GM12878 (cell line): Measurements from ENCODE around the gene RNF112. TPM values are rescaled to one million over a fixed set of nuclear protein-coding genes. Genes with fewer than 3 reads are reported as not detected.

ENCODE experiments used
- ATAC-seq: fragments of 200-7000 bp; cut with Tn5 transposase; 3 replicates; pipeline ENCODE4 v1.9.1; 2020; ENCODE audit warnings: mild to moderate bottlenecking, moderate library complexity
- BruUV-seq: library from RNA; stranded (reverse); fragments of 400-500 nt; replicated peaks from 2 replicates; lab custom pipeline; 2021; lab: Mats Ljungman, UMichigan
- CTCF ChIA-PET: fragments of 300-600 bp; sonication (Branson Sonifier 250); formaldehyde crosslinking; extraction: SDS; loops from one replicate; lab custom pipeline; 2021; ENCODE audit warnings: inconsistent platforms; lab: Yijun Ruan, JAX
- POLR2A ChIA-PET: fragments of 350-600 bp; formaldehyde crosslinking; extraction: SDS; loops from one replicate; lab custom pipeline; 2021; ENCODE audit warnings: inconsistent platforms; lab: Charles Lee
- RAD21 ChIA-PET: fragments of 300-600 bp; sonication (Branson Sonifier 250); formaldehyde crosslinking; loops from one replicate; lab custom pipeline; 2023; ENCODE audit warnings: antibody characterized with exemption; ENCODE audit not compliant: unreplicated experiment; lab: Charles Lee
- SMC1A ChIA-PET: fragments of 300-600 bp; sonication (Branson Sonifier 250); formaldehyde crosslinking; loops from one replicate; lab custom pipeline; 2023; ENCODE audit not compliant: unreplicated experiment, uncharacterized antibody; lab: Charles Lee
- DNase-seq: peaks from one replicate; pipeline ENCODE4 v3.0.0-alpha.2; 2011; ENCODE audit warnings: low read depth, low spot score
- FAIRE-seq: peaks from 3 replicates; lab custom pipeline; 2011; peaks lifted over from hg19 to GRCh38; lab: Jason Lieb, UNC
- H2AFZ ChIP-seq: 2 replicates; pipeline ENCODE4 v1.6.0; 2011; ENCODE audit warnings: low read depth, low read length, control low read depth; ENCODE audit not compliant: control insufficient read depth
- H3K27ac ChIP-seq: 2 replicates; pipeline ENCODE4 v1.5.1; 2011; ENCODE audit warnings: control low read depth; ENCODE audit not compliant: control insufficient read depth, insufficient read depth
- H3K27me3 ChIP-seq, 2 experiments: replicated peaks in 1 of 2; 2 replicates each; pipeline versions ENCODE4 v1.6.0 to v1.6.1; 2011; ENCODE audit warnings: low read length in 1 of 2; ENCODE audit not compliant: control insufficient read depth in 2 of 2, insufficient read depth in 2 of 2
- H3K36me3 ChIP-seq, 2 experiments: 2 replicates each; pipeline ENCODE4 v1.5.1; 2011; ENCODE audit warnings: low read length in 1 of 2; ENCODE audit not compliant: control insufficient read depth in 2 of 2, insufficient read depth in 2 of 2
- H3K4me1 ChIP-seq: 2 replicates; pipeline ENCODE4 v1.6.1; 2011; ENCODE audit warnings: mild to moderate bottlenecking, low read length, moderate library complexity, mixed read lengths; ENCODE audit not compliant: control insufficient read depth, insufficient read depth
- H3K4me2 ChIP-seq: 2 replicates; pipeline ENCODE4 v1.6.0; 2011; ENCODE audit warnings: control low read depth; ENCODE audit not compliant: control insufficient read depth, insufficient read depth
- H3K4me3 ChIP-seq: fragments of 200-600 bp; sonication (generic); 2 replicates; pipeline ENCODE4 v1.5.1; 2016
- H3K79me2 ChIP-seq: 2 replicates; pipeline ENCODE4 v1.6.0; 2011; ENCODE audit warnings: low read length; ENCODE audit not compliant: control insufficient read depth, insufficient read depth
- H3K9ac ChIP-seq: 2 replicates; pipeline ENCODE4 v1.8.0; 2011; ENCODE audit warnings: low read length, control low read depth, mixed read lengths; ENCODE audit not compliant: control insufficient read depth, insufficient read depth
- H3K9me3 ChIP-seq: replicated peaks from 3 replicates; pipeline ENCODE4 v1.5.1; 2011; ENCODE audit warnings: mild to moderate bottlenecking, low read length; ENCODE audit not compliant: control insufficient read depth, insufficient read depth
- H4K20me1 ChIP-seq: 2 replicates; pipeline ENCODE4 v1.6.0; 2011; ENCODE audit not compliant: control insufficient read depth, insufficient read depth
- ATF7 ChIP-seq: fragments of 450-650 bp; IDR thresholded peaks from 2 replicates; pipeline ENCODE4 v1.6.1; 2016; ENCODE audit warnings: low read depth, mild to moderate bottlenecking
- BACH1 ChIP-seq: fragments of 450-650 bp; IDR thresholded peaks from 2 replicates; pipeline ENCODE4 v1.6.1; 2017; ENCODE audit warnings: mild to moderate bottlenecking, borderline replicate concordance
- HDAC2 ChIP-seq: fragments of 200-600 bp; sonication (generic); IDR thresholded peaks from 2 replicates; pipeline ENCODE4 v1.6.1; 2017
- MEF2A ChIP-seq: IDR thresholded peaks from 2 replicates; pipeline ENCODE4 v1.6.1; 2011; ENCODE audit warnings: low read depth, mild to moderate bottlenecking, low read length, moderate library complexity; ENCODE audit not compliant: insufficient read depth
- NFYA ChIP-seq: IDR thresholded peaks from 2 replicates; pipeline ENCODE4 v1.6.1; 2011; ENCODE audit warnings: low read depth, mild to moderate bottlenecking, low read length, improper control_type of control experiment, borderline replicate concordance
- NR2F1 ChIP-seq: fragments of 450-650 bp; conservative IDR thresholded peaks from 2 replicates; pipeline ENCODE4 v1.6.1; 2017; ENCODE audit warnings: mild to moderate bottlenecking
- NRF1 ChIP-seq: conservative IDR thresholded peaks from 2 replicates; pipeline ENCODE4 v1.6.1; 2011; ENCODE audit warnings: mild to moderate bottlenecking, low read depth, low read length, improper control_type of control experiment
- RAD21 ChIP-seq: IDR thresholded peaks from 2 replicates; pipeline ENCODE4 v1.6.1; 2011; ENCODE audit warnings: mild to moderate bottlenecking, low read depth, low read length, moderate library complexity; ENCODE audit not compliant: insufficient read depth
- STAT3 ChIP-seq: IDR thresholded peaks from 2 replicates; pipeline ENCODE4 v1.6.1; 2011; ENCODE audit warnings: low read depth, low read length, improper control_type of control experiment
- WGBS: methylation state at CpG from one replicate; pipeline ENCODE4 v1.1.6; 2016; ENCODE audit warnings: low lambda C conversion rate; ENCODE audit not compliant: insufficient replicate concordance, insufficient coverage; ENCODE audit errors: missing lambda C conversion rate; 5-methylcytosine and 5-hydroxymethylcytosine counted together
- in situ Hi-C: fragments of 300-500 bp; cut with MboI; formaldehyde crosslinking; loops from 9 replicates; pipeline ENCODE4 v1.14.3; 2018; ENCODE audit warnings: mixed read lengths
- intact Hi-C: fragments of 100-400 bp; cut with micrococcal nuclease; formaldehyde crosslinking; loops from one replicate; pipeline ENCODE4 v1.14.2; 2022; ENCODE audit not compliant: unreplicated experiment
- polyA plus RNA-seq, 11 experiments: library from polyadenylated mRNA; depleted of rRNA in 4 of 11; unstranded in 6 of 11; stranded (reverse) in 5 of 11; fragments of >200 nt; fragmentation: Nextera tagmentation in 4 of 11; fragmentation: Illumina TruSeq in 1 of 11; extraction: Ambion mirVana in 4 of 11; extraction: Trizol in 1 of 11; gene quantifications; 1 replicate in 1 of 11; 2 replicates in 10 of 11; pipeline versions ENCODE4 v1.2.1 to v1.2.3, GENCODE V29; 2011 to 2016; ENCODE audit warnings: inconsistent platforms in 2 of 11, missing spikeins in 2 of 11, low read depth in 1 of 11
- total RNA-seq, 4 experiments: library from RNA; depleted of rRNA in 3 of 4; stranded (reverse); fragments of >200 nt in 3 of 4; fragmentation: Illumina TruSeq in 1 of 4; extraction: Trizol in 1 of 4; gene quantifications; 2 replicates each; pipeline versions ENCODE4 v1.2.1 to v1.2.3, GENCODE V29; 2013 to 2021
- TF ChIP-seq, protein P1 (sequence below): IDR thresholded peaks from 2 replicates; pipeline ENCODE4 v1.6.1; 2012; ENCODE audit warnings: mild to moderate bottlenecking, low read depth, low read length
- TF ChIP-seq, protein P2 (sequence below): fragments of 450-650 bp; IDR thresholded peaks from 2 replicates; pipeline ENCODE4 v1.6.1; 2018; ENCODE audit warnings: borderline replicate concordance, mild to moderate bottlenecking; ENCODE audit not compliant: partially characterized antibody

Gene RNF112
- total and polyA plus RNA-seq, 10 of the 15 experiments (the other 5 are each of a cell fraction or from before 2014, with no cell fraction given), result not detected

DNA sequence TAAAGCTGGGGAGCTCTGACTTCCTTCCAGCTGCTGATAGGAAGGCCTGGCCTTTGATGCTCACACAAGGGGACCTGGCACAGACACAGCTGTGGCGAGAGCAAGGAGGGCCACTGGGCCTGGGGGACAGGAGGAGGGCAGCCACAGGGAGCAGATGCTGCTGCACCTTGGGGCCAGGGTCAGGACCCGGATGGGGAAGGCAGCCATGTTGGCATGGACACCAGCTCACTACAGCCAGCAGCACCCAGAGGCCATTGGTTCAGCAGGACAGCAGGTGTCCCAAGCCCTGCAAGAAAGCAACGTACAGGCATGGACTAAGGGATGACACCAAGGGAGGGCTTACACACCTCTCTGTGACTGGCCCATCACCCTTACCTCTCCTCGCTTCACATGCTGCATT, 8.0 kb upstream of the RNF112 start:
- WGBS, result 10% methylated on average over 4 of the region's 4 CpGs
- Histone ChIP-seq H3K4me1 (no peaks in the 10 kb centered on the region), H4K20me1 (no peaks in the 10 kb centered on the region), H3K9ac (no peak overlapping the region), H3K4me3 (no peak overlapping the region), H3K9me3 (no peaks in the 10 kb centered on the region), H3K27ac (no peak overlapping the region), H3K4me2 (no peak overlapping the region), H3K36me3 (no peaks in the 10 kb centered on the region), H2AFZ (no peak overlapping the region), H3K79me2 (no peaks in the 10 kb centered on the region), H3K27me3 (no peaks in the 10 kb centered on the region; a peak in 1 of 4 replicates)
- intact Hi-C loops (no loop called here), in situ Hi-C loops (no loop called here)
- CTCF ChIA-PET, result no interaction called here
- RAD21 ChIA-PET, result interaction anchor here (1.1 kb wide), 1 partner anchor 40 kb away, joined by 4 read pairs; the partner anchor contains the start of gene B9D1
- SMC1A ChIA-PET, result interaction anchor here (1.0 kb wide), 1 partner anchor 25 kb away, joined by 4 read pairs; the partner anchor contains the start of gene MAPK7
- POLR2A ChIA-PET, result no interaction called here
- TF ChIP-seq BACH1 (no peak), NFYA (no peak), NRF1 (no peak), STAT3 (no peak), MEF2A (no peak), HDAC2 (no peak), ATF7 (no peak), RAD21 (no peak), NR2F1 (no peak)
- TF ChIP-seq, protein P1, sequence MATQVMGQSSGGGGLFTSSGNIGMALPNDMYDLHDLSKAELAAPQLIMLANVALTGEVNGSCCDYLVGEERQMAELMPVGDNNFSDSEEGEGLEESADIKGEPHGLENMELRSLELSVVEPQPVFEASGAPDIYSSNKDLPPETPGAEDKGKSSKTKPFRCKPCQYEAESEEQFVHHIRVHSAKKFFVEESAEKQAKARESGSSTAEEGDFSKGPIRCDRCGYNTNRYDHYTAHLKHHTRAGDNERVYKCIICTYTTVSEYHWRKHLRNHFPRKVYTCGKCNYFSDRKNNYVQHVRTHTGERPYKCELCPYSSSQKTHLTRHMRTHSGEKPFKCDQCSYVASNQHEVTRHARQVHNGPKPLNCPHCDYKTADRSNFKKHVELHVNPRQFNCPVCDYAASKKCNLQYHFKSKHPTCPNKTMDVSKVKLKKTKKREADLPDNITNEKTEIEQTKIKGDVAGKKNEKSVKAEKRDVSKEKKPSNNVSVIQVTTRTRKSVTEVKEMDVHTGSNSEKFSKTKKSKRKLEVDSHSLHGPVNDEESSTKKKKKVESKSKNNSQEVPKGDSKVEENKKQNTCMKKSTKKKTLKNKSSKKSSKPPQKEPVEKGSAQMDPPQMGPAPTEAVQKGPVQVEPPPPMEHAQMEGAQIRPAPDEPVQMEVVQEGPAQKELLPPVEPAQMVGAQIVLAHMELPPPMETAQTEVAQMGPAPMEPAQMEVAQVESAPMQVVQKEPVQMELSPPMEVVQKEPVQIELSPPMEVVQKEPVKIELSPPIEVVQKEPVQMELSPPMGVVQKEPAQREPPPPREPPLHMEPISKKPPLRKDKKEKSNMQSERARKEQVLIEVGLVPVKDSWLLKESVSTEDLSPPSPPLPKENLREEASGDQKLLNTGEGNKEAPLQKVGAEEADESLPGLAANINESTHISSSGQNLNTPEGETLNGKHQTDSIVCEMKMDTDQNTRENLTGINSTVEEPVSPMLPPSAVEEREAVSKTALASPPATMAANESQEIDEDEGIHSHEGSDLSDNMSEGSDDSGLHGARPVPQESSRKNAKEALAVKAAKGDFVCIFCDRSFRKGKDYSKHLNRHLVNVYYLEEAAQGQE, result no peak
- TF ChIP-seq, protein P2, sequence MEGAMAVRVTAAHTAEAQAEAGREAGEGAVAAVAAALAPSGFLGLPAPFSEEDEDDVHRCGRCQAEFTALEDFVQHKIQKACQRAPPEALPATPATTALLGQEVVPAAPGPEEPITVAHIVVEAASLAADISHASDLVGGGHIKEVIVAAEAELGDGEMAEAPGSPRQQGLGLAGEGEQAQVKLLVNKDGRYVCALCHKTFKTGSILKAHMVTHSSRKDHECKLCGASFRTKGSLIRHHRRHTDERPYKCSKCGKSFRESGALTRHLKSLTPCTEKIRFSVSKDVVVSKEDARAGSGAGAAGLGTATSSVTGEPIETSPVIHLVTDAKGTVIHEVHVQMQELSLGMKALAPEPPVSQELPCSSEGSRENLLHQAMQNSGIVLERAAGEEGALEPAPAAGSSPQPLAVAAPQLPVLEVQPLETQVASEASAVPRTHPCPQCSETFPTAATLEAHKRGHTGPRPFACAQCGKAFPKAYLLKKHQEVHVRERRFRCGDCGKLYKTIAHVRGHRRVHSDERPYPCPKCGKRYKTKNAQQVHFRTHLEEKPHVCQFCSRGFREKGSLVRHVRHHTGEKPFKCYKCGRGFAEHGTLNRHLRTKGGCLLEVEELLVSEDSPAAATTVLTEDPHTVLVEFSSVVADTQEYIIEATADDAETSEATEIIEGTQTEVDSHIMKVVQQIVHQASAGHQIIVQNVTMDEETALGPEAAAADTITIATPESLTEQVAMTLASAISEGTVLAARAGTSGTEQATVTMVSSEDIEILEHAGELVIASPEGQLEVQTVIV, result no peak
- no TSS peak for BruUV-seq
- FAIRE-seq (no peak), DNase-seq (no peak), ATAC-seq (no peak)
